Esophagus squamous epithelium (tissue), 4 donors: ENCODE measurements around the gene IMMP2L.

Experiments
- POLR2A ChIP-seq, 4 donors: fragments of 450-650 bp; IDR thresholded peaks; one replicate each; pipeline ENCODE4 v1.6.1; 2017; ENCODE audit warnings: antibody characterized with exemption in 4 of 4, mild to moderate bottlenecking in 4 of 4, moderate library complexity in 3 of 4
- TF ChIP-seq, protein P1 (sequence below), 6 experiments: fragments of 450-650 bp in 4 of 6; fragments of 200-600 bp in 2 of 6; sonication (generic) in 2 of 6; IDR thresholded peaks; one replicate each; pipeline ENCODE4 v1.5.1; 2016 to 2019; ENCODE audit warnings: antibody characterized with exemption in 6 of 6, mild to moderate bottlenecking in 4 of 6, moderate library complexity in 4 of 6

GRCh38 chr7:111202321-111202720, 360.0 kb downstream of the IMMP2L start:
- TF ChIP-seq, protein P1, sequence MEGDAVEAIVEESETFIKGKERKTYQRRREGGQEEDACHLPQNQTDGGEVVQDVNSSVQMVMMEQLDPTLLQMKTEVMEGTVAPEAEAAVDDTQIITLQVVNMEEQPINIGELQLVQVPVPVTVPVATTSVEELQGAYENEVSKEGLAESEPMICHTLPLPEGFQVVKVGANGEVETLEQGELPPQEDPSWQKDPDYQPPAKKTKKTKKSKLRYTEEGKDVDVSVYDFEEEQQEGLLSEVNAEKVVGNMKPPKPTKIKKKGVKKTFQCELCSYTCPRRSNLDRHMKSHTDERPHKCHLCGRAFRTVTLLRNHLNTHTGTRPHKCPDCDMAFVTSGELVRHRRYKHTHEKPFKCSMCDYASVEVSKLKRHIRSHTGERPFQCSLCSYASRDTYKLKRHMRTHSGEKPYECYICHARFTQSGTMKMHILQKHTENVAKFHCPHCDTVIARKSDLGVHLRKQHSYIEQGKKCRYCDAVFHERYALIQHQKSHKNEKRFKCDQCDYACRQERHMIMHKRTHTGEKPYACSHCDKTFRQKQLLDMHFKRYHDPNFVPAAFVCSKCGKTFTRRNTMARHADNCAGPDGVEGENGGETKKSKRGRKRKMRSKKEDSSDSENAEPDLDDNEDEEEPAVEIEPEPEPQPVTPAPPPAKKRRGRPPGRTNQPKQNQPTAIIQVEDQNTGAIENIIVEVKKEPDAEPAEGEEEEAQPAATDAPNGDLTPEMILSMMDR (IDR thresholded peaks at IDR 0.05), result no peak
- no peak for TF ChIP-seq POLR2A (IDR thresholded peaks at IDR 0.05)
